H1 (cell line): ENCODE measurements around the gene MRRF. TPM values are rescaled to one million over a fixed set of nuclear protein-coding genes. Genes with fewer than 3 reads are reported as not detected.

ENCODE experiments used
- CTCF ChIA-PET: fragments of 300-600 bp; sonication (Branson Sonifier 250); formaldehyde crosslinking; loops from one replicate; lab custom pipeline; 2021; ENCODE audit not compliant: partially characterized antibody; lab: Charles Lee
- POLR2A ChIA-PET: fragments of 300-600 bp; sonication (Branson Sonifier 250); formaldehyde crosslinking; loops from one replicate; lab custom pipeline; 2021; ENCODE audit warnings: inconsistent platforms; ENCODE audit not compliant: partially characterized antibody; lab: Charles Lee
- DNase-seq, 2 experiments: peaks; one replicate each; pipeline versions ENCODE4 v3.0.0 to v3.0.0-alpha.2; 2010 to 2022; ENCODE audit warnings: low spot score in 2 of 2, low read depth in 1 of 2, mixed read lengths in 1 of 2
- FAIRE-seq: peaks from 2 replicates; lab custom pipeline; 2011; peaks lifted over from hg19 to GRCh38; lab: Jason Lieb, UNC
- H2AFZ ChIP-seq: 2 replicates; pipeline ENCODE4 v1.8.1; 2012; ENCODE audit warnings: low read length, inconsistent platforms
- H2AK5ac ChIP-seq: 2 replicates; pipeline ENCODE4 v1.6.1; 2013; ENCODE audit warnings: low read depth, low read length
- H2BK120ac ChIP-seq: replicated peaks from 2 replicates; pipeline ENCODE3; 2013; ENCODE audit warnings: low read depth, low read length, inconsistent platforms
- H2BK12ac ChIP-seq: 2 replicates; pipeline ENCODE4 v1.6.1; 2013; ENCODE audit warnings: low read depth, low read length
- H2BK15ac ChIP-seq: 2 replicates; pipeline ENCODE4 v1.6.1; 2013; ENCODE audit warnings: low read length
- H2BK20ac ChIP-seq: 2 replicates; pipeline ENCODE4 v1.6.1; 2013; ENCODE audit warnings: low read length
- H2BK5ac ChIP-seq: 2 replicates; pipeline ENCODE4 v1.6.1; 2013; ENCODE audit warnings: low read depth, low read length
- H3K14ac ChIP-seq: 2 replicates; pipeline ENCODE4 v1.6.1; 2013; ENCODE audit warnings: inconsistent platforms; ENCODE audit not compliant: insufficient read length
- H3K18ac ChIP-seq: 2 replicates; pipeline ENCODE4 v1.6.1; 2013; ENCODE audit warnings: low read length; ENCODE audit errors: extremely low read depth
- H3K23ac ChIP-seq: 2 replicates; pipeline ENCODE4 v1.6.1; 2013; ENCODE audit warnings: inconsistent platforms; ENCODE audit not compliant: insufficient read length
- H3K23me2 ChIP-seq: 2 replicates; pipeline ENCODE4 v1.6.1; 2013; ENCODE audit warnings: low read depth, low read length
- H3K27ac ChIP-seq: 2 replicates; pipeline ENCODE4 v1.6.1; 2011; ENCODE audit warnings: low read depth, low read length, inconsistent platforms
- H3K27me3 ChIP-seq, 4 experiments: replicated peaks in 1 of 4; 1 replicate in 1 of 4; 2 replicates in 3 of 4; pipeline versions ENCODE4 v1.6.1 to v1.8.1; 2011 to 2013; ENCODE audit warnings: low read length in 3 of 4, mild to moderate bottlenecking in 3 of 4, inconsistent platforms in 2 of 4, mixed read lengths in 2 of 4, moderate library complexity in 1 of 4; ENCODE audit not compliant: control insufficient read depth in 3 of 4, insufficient read depth in 3 of 4; ENCODE audit errors: extremely low read depth in 1 of 4
- H3K36me3 ChIP-seq, 4 experiments: 2 replicates each; pipeline versions ENCODE4 v1.6.1 to v1.8.1; 2011 to 2013; ENCODE audit warnings: mild to moderate bottlenecking in 4 of 4, low read length in 3 of 4, moderate library complexity in 2 of 4, control low read depth in 1 of 4, inconsistent platforms in 1 of 4; ENCODE audit not compliant: insufficient read depth in 4 of 4, control insufficient read depth in 2 of 4
- H3K4ac ChIP-seq: replicated peaks from 2 replicates; pipeline ENCODE3; 2013; ENCODE audit warnings: low read length, low read depth, mixed read lengths, inconsistent platforms; ENCODE audit not compliant: insufficient read length
- H3K4me1 ChIP-seq, 4 experiments: replicated peaks in 1 of 4; 1 replicate in 1 of 4; 2 replicates in 3 of 4; pipeline versions ENCODE4 v1.6.1 to v1.8.1; 2011 to 2013; ENCODE audit warnings: low read length in 3 of 4, inconsistent platforms in 2 of 4, mixed read lengths in 1 of 4; ENCODE audit not compliant: insufficient read depth in 4 of 4, control insufficient read depth in 3 of 4
- H3K4me2 ChIP-seq, 2 experiments: 2 replicates each; pipeline versions ENCODE4 v1.6.1 to v1.8.1; 2011 to 2013; ENCODE audit warnings: low read depth in 2 of 2, low read length in 2 of 2, control low read depth in 1 of 2, inconsistent platforms in 1 of 2, mild to moderate bottlenecking in 1 of 2; ENCODE audit not compliant: insufficient read depth in 1 of 2
- H3K4me3 ChIP-seq, 4 experiments: fragments of 200-600, 300-600 bp in 1 of 4; sonication (generic), shearing (Covaris generic), sonication (Bioruptor Twin) in 1 of 4; 2 replicates each; pipeline versions ENCODE4 v1.5.1 to v1.8.1; 2011 to 2016; ENCODE audit warnings: low read length in 4 of 4, low read depth in 3 of 4, control low read depth in 2 of 4, inconsistent platforms in 2 of 4, mild to moderate bottlenecking in 2 of 4, mixed read lengths in 1 of 4, moderate library complexity in 1 of 4; ENCODE audit not compliant: insufficient read depth in 2 of 4; ENCODE audit errors: extremely low read depth in 1 of 4
- H3K56ac ChIP-seq: replicated peaks from 2 replicates; pipeline ENCODE3; 2013; ENCODE audit warnings: low read depth, mild to moderate bottlenecking, mixed read lengths, low read length, inconsistent platforms; ENCODE audit not compliant: insufficient read length
- H3K79me1 ChIP-seq: 2 replicates; pipeline ENCODE4 v1.6.1; 2013; ENCODE audit warnings: low read depth, low read length, control low read depth
- H3K79me2 ChIP-seq, 2 experiments: 2 replicates each; pipeline versions ENCODE4 v1.6.1 to v1.8.1; 2012 to 2013; ENCODE audit warnings: low read length in 2 of 2, mild to moderate bottlenecking in 2 of 2, inconsistent platforms in 1 of 2; ENCODE audit not compliant: insufficient read depth in 2 of 2, control insufficient read depth in 1 of 2
- H3K9ac ChIP-seq, 4 experiments: replicated peaks in 1 of 4; 1 replicate in 1 of 4; 2 replicates in 3 of 4; pipeline versions ENCODE4 v1.6.1 to v1.8.1; 2011 to 2013; ENCODE audit warnings: low read depth in 3 of 4, low read length in 3 of 4, control low read depth in 2 of 4, mild to moderate bottlenecking in 2 of 4, moderate library complexity in 2 of 4, inconsistent platforms in 1 of 4; ENCODE audit errors: extremely low read depth in 1 of 4
- H3K9me3 ChIP-seq, 2 experiments: 2 replicates each; pipeline versions ENCODE4 v1.6.1 to v1.8.1; 2012 to 2013; ENCODE audit warnings: mild to moderate bottlenecking in 2 of 2, moderate library complexity in 2 of 2, control low read depth in 1 of 2, inconsistent platforms in 1 of 2, low read depth in 1 of 2, low read length in 1 of 2, mixed read lengths in 1 of 2; ENCODE audit not compliant: insufficient read depth in 2 of 2
- H4K20me1 ChIP-seq, 2 experiments: replicated peaks in 1 of 2; 2 replicates each; pipeline versions ENCODE3 to v1.8.1; 2011 to 2013; ENCODE audit warnings: inconsistent platforms in 2 of 2, low read length in 2 of 2, mild to moderate bottlenecking in 1 of 2; ENCODE audit not compliant: insufficient read depth in 2 of 2, control insufficient read depth in 1 of 2
- H4K5ac ChIP-seq: 2 replicates; pipeline ENCODE4 v1.6.1; 2013; ENCODE audit warnings: low read length, low read depth, mixed read lengths, inconsistent platforms; ENCODE audit not compliant: insufficient read length
- H4K8ac ChIP-seq: 2 replicates; pipeline ENCODE4 v1.8.0; 2013; ENCODE audit warnings: mild to moderate bottlenecking, moderate library complexity, low read length, inconsistent platforms; ENCODE audit not compliant: insufficient read depth; ENCODE audit errors: extremely low read depth
- H4K91ac ChIP-seq: replicated peaks from 2 replicates; pipeline ENCODE3; 2013; ENCODE audit warnings: low read length, mixed read lengths, inconsistent platforms; ENCODE audit not compliant: insufficient read length
- CHD2 ChIP-seq: IDR thresholded peaks from 2 replicates; pipeline ENCODE4 v1.6.1; 2012; ENCODE audit warnings: low read length, improper control_type of control experiment
- EP300 ChIP-seq, 2 experiments: IDR thresholded peaks; 1 replicate in 1 of 2; 2 replicates in 1 of 2; pipeline ENCODE4 v1.6.1; 2011 to 2012; ENCODE audit warnings: low read depth in 2 of 2, low read length in 2 of 2, mild to moderate bottlenecking in 2 of 2, borderline replicate concordance in 1 of 2, inconsistent platforms in 1 of 2, moderate library complexity in 1 of 2
- GTF2F1 ChIP-seq: IDR thresholded peaks from 2 replicates; pipeline ENCODE4 v1.6.1; 2012; ENCODE audit warnings: low read depth, low read length, improper control_type of control experiment, borderline replicate concordance
- NRF1 ChIP-seq: IDR thresholded peaks from 2 replicates; pipeline ENCODE4 v1.6.1; 2011; ENCODE audit warnings: mild to moderate bottlenecking, low read depth, low read length, improper control_type of control experiment
- POU5F1 ChIP-seq: IDR thresholded peaks from 2 replicates; pipeline ENCODE4 v1.6.1; 2011; ENCODE audit warnings: low read depth, mild to moderate bottlenecking, low read length, moderate library complexity
- RFX5 ChIP-seq: IDR thresholded peaks from 2 replicates; pipeline ENCODE4 v1.6.1; 2011; ENCODE audit warnings: low read depth, low read length, improper control_type of control experiment, borderline replicate concordance
- TBP ChIP-seq: IDR thresholded peaks from 2 replicates; pipeline ENCODE4 v1.6.1; 2011; ENCODE audit warnings: low read depth, low read length, improper control_type of control experiment
- WGBS, 2 experiments: shearing (Covaris generic) in 1 of 2; methylation state at CpG; one replicate each; pipeline versions ENCODE4 v1.1.6 to v1.1.7; 2013 to 2015; ENCODE audit warnings: low lambda C conversion rate in 2 of 2, mixed read lengths in 2 of 2, inconsistent platforms in 1 of 2, low coverage in 1 of 2, missing lambda C conversion rate in 1 of 2; ENCODE audit not compliant: insufficient replicate concordance in 2 of 2, insufficient coverage in 1 of 2, insufficient read length in 1 of 2; ENCODE audit errors: extremely low coverage in 1 of 2, missing lambda C conversion rate in 1 of 2; 5-methylcytosine and 5-hydroxymethylcytosine counted together
- polyA plus RNA-seq, 7 experiments: library from polyadenylated mRNA; depleted of rRNA in 3 of 7; stranded (reverse) in 5 of 7; unstranded in 2 of 7; fragments of >200 nt in 5 of 7; fragments of 200-250 nt in 2 of 7; gene quantifications; 1 replicate in 5 of 7; 2 replicates in 1 of 7; 4 replicates in 1 of 7; pipeline versions ENCODE4 v1.2.1 to v1.2.3, GENCODE V29; 2011 to 2013; ENCODE audit warnings: missing spikeins in 2 of 7, mixed read lengths in 2 of 7
- total RNA-seq: library from RNA; stranded (reverse); fragmentation: NEBNext Ultra II Directional; extraction: Animal tissue kit (Norgen Biotek cat#: 25700); gene quantifications from 2 replicates; pipeline ENCODE4 v1.2.1, GENCODE V29; 2021

MRRF gene
- total and polyA plus RNA-seq, 2 of the 8 experiments (the other 6 are each of a cell fraction or from before 2014, with no cell fraction given): 29.4 to 47.8 TPM

DNA sequence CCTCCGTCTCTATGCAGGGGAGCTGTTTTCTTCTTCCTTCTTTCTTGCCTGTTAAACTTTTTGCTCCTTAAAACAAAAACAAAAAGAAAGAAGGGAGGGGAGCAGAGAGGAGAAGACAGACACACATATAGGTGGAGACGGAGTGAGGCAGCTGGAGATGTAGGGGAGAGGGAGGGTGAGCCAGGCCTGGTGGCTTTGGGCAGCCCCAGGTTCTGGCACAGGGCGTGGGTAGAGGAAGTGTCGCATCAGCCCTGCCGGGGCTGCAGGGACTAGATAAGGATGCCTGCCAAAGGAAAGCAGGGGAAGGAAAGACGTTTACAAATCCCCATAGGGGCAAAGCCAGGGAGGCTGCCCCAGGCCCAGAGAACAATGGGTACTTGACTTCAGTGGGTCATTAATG lies 67.4 kb downstream of the MRRF start:
- no peak overlapping the region for H4K91ac ChIP-seq
- TF ChIP-seq POU5F1 (no peak), GTF2F1 (no peak), TBP (no peak), EP300 (IDR thresholded peaks at IDR 0.05; ENCODE audit: borderline replicate concordance in 1 of 2, low read depth in 2 of 2, low read length in 2 of 2) (no peak), NRF1 (no peak), CHD2 (no peak), RFX5 (no peak)

More for the DNA sequence above, 67.4 kb downstream of the MRRF start:
- H3K56ac ChIP-seq: no peak overlapping the region
- no peaks in the 10 kb centered on the region for H3K9me3 ChIP-seq
- H2BK5ac ChIP-seq: no peak overlapping the region
- DNase-seq (no peak), FAIRE-seq (no peak)
- WGBS, 2 experiments: 41% methylated on average over 4 of the region's 6 CpGs; no CpG with 5 or more reads in 1 of the 2 experiments
- no peak overlapping the region for H3K9ac ChIP-seq
- H2AFZ ChIP-seq: no peak overlapping the region
- H3K79me1 ChIP-seq: no peaks in the 10 kb centered on the region
- no peak overlapping the region for H3K18ac ChIP-seq
- H3K27me3 ChIP-seq: no peaks in the 10 kb centered on the region
- no peak overlapping the region; a peak in 1 of 4 replicates for H3K4me2 ChIP-seq
- no peak overlapping the region for H3K27ac ChIP-seq
- H2BK15ac ChIP-seq: no peak overlapping the region
- POLR2A ChIA-PET: interaction anchor here (0.9 kb wide), 1 partner anchor 14 kb away, joined by 4 read pairs; no protein-coding TSS in a partner anchor
- no peaks in the 10 kb centered on the region for H4K20me1 ChIP-seq
- H2AK5ac ChIP-seq: no peak overlapping the region
- peaks cover 9 to 25% (median 20%) of the 10 kb centered on the region in 4 experiments for H3K4me1 ChIP-seq
- no peak overlapping the region for H2BK20ac ChIP-seq
- H3K79me2 ChIP-seq: no peaks in the 10 kb centered on the region
- H2BK12ac ChIP-seq: no peak overlapping the region
- no peak overlapping the region for H4K8ac ChIP-seq
- H3K23me2 ChIP-seq: no peaks in the 10 kb centered on the region; the same call in 1 of the 2 replicates
- no peak overlapping the region for H3K14ac ChIP-seq
- CTCF ChIA-PET: no interaction called here
- H3K4ac ChIP-seq: no peak overlapping the region
- H3K23ac ChIP-seq: no peak overlapping the region
- no peak overlapping the region for H2BK120ac ChIP-seq
- no peak overlapping the region for H3K4me3 ChIP-seq
- H4K5ac ChIP-seq: no peak overlapping the region
- no peaks in the 10 kb centered on the region for H3K36me3 ChIP-seq
